A549 treated with ZK216348 at 1 μM for 4 hours (cell line): ENCODE results near the gene PHC1. TPM values are rescaled to one million over a fixed set of nuclear protein-coding genes. Genes with fewer than 3 reads are reported as not detected.

ENCODE experiments used
- total RNA-seq: library from RNA; stranded (reverse); fragments of 200-300 nt; extraction: Qiagen RNA extraction; gene quantifications from 5 replicates; pipeline ENCODE4 v1.2.3, GENCODE V29; 2022; ENCODE audit warnings: low read depth

PHC1 gene
- total RNA-seq, result 8.0 to 12.4 TPM (median 11.7 TPM) in 5 replicates

GRCh38 chr12:8914033-8914715, at the start of gene PHC1:
Gene PHC1, plus strand, starts transcription at chr12:8914509. Its CDS starts 3,169 bp downstream, at chr12:8917678.

GRCh38 chr12:8949342-8950220, 35.3 kb downstream of the PHC1 start, which contains the start of gene M6PR:
Gene M6PR, minus strand, starts transcription at chr12:8949645. Its CDS starts 3,241 bp downstream, at chr12:8946404.

GRCh38 chr12:8989413-8989812, 75.1 kb downstream of the PHC1 start, which contains the start of gene KLRG1:
Gene KLRG1, plus strand, starts transcription at chr12:8989546. Its CDS starts 90 bp downstream, at chr12:8989636.

Other genes with a start within 250 kb of the PHC1 start
- 17.0 to 20.8 TPM (median 20.0 TPM) in 5 replicates for gene RIMKLB, start 216.5 kb upstream of the PHC1 start, total RNA-seq
- not detected in 5 replicates for gene A2ML1, start 91.9 kb upstream of the PHC1 start, total RNA-seq
- 143 to 199 TPM (median 162 TPM) in 5 replicates for gene M6PR, start 35.1 kb downstream of the PHC1 start, total RNA-seq
- 1.2 to 1.7 TPM (median 1.6 TPM) in 5 replicates for gene KLRG1, start 75.0 kb downstream of the PHC1 start, total RNA-seq
- gene A2M, start 201.4 kb downstream of the PHC1 start, total RNA-seq, result 0.47 TPM in 1 of 5 replicates, not detected in the others